Measurements from ENCODE around the gene HES1.

The HES1 gene

GRCh38 chr3:194170793-194171192 lies 34.8 kb downstream of the HES1 start:
- no peak for DNase-seq

GRCh38 chr3:194174406-194174805 lies 38.5 kb downstream of the HES1 start:
- DNase-seq: no peak

GRCh38 chr3:194174980-194175379 lies 39.0 kb downstream of the HES1 start:
- no peak for DNase-seq

GRCh38 chr3:194176274-194176991 lies 40.5 kb downstream of the HES1 start:
- DNase-seq: no peak

- DNase-seq: no peak
Observed at GRCh38 chr3:194177141-194177540, 41.2 kb downstream of the HES1 start.

- no peak for DNase-seq
Observed at GRCh38 chr3:194178128-194178527, 42.2 kb downstream of the HES1 start.

- DNase-seq: no peak
Observed at GRCh38 chr3:194178669-194179068, 42.7 kb downstream of the HES1 start.

GRCh38 chr3:194180570-194180969 lies 44.6 kb downstream of the HES1 start:
- DNase-seq: no peak

GRCh38 chr3:194181612-194182529 lies 45.9 kb downstream of the HES1 start:
- DNase-seq: no peak

- DNase-seq: no peak
Observed at GRCh38 chr3:194183271-194183670, 47.3 kb downstream of the HES1 start.

- peak; percentile 44 for DNase-seq
Observed at GRCh38 chr3:194184265-194184751, 48.4 kb downstream of the HES1 start.

- no peak for DNase-seq
Observed at GRCh38 chr3:194184801-194185200, 48.9 kb downstream of the HES1 start.

GRCh38 chr3:194185221-194185620 lies 49.3 kb downstream of the HES1 start:
- DNase-seq: no peak

- DNase-seq: no peak
Observed at GRCh38 chr3:194187233-194187944, 51.4 kb downstream of the HES1 start.
